Activated CD4-positive, alpha-beta T cell treated with anti-CD3 and anti-CD28 coated beads for 1 hour (primary cell): ENCODE results near the gene HILPDA.
A peak's percentile ranks its signal among the peaks of the same experiment; 100 is the strongest.
"Not testable (repeated sequence)": the region's sequence is repeated elsewhere in the genome, so short reads cannot be mapped to it uniquely, and the experiment has no call there.

ENCODE experiments used
- DNase-seq: peaks from one replicate; pipeline ENCODE4 v3.0.0-alpha.2; 2020

Gene HILPDA

DNA sequence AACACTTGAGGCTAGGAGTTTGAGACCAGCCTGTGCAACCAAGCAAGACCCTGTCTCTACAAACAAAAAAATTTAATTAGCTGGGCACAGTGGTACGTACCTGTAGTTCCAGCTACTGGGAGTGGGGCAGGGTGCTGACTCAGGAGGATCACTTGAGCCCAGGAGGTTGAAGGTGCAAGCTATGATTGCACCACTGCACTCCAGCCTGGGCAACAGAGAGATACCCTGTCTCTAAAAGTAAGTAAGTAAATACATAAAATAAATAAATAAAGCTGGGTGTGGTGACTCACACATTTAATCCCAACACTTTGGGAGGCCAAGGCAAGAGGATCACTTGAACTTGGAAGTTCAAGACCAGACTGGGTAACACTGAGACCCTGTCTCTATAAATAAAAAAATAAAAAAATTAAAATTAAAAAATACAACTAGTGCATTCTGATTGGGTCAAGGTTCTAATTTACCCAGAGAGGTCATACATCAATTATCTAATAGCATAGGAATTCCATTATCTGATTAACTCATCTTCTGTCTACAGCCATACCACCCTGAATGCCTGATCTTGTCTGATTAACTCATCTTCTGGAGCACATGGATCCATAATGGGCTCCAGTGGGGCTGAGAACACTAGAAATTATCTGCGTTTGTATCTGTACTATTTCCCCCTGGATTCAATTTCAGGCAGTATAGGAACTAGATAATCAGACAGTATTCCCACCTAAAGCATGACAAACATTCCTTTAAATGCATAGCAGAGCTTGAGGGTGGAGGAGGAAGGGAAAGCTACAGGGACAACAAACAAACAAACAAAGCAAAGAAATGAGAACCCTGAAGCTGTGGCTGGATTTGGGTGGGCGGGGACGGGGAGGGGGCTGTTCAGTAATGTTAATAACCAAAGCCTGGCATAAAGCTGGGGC, 21.0 kb upstream of the HILPDA start:
- no peak for DNase-seq

DNA sequence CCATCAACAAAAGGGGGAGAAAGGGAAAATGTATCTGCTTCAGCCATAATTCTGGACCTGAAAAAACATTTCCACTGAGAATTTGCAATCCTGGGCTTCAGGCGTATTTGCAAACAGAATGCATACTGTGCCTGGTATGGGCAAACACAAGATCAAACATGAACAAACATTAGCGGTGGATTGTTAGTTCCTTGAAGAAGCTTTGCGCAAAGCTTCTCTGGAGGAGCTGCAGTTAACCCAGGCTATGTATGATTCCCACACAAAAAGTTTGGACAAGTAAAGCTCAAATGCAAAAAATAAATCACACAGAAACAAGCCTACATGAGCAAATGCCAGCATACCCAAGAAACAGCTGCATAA, 20.4 kb upstream of the HILPDA start:
- no peak for DNase-seq

DNA sequence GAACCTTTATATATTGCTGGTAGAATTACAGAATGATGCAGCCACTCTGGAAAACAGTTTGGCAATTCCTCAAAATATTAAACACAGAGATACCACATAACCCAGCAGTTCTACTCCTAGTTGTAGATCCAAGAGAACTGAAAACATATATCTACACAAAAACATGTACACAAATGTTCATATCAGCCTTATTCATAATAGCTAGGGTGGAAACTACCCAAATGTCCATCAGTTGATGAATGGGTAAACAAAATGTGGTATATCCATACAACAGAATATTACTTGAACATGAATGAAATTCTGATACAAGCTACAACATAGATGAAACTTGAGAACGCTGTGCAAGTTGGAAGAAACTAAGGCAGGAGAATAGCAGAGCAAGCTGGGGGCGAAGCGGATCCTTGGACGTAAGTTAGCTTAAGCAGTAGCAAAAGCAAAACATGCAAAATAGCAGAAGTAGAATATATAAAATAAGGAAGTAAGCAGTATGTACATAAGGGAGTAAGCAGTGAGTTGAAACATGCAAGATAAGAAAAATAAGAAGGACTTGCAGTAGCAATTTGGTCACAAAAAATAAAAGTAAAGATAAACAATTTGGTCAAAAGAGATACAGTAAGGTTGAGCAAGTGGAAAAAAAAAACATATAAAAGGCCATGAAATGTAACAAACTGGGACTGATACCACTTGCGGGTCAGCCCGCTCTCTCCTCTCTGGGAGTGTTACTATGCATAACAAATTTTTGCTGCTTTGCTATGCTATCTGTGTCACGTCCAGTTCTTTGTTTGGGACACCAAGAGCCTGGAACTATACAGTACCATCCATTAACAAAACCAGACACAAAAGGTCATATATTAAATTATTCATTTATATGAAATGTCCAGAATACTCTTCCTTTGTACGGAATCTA, 18.0 kb upstream of the HILPDA start:
- DNase-seq, result no peak

DNA sequence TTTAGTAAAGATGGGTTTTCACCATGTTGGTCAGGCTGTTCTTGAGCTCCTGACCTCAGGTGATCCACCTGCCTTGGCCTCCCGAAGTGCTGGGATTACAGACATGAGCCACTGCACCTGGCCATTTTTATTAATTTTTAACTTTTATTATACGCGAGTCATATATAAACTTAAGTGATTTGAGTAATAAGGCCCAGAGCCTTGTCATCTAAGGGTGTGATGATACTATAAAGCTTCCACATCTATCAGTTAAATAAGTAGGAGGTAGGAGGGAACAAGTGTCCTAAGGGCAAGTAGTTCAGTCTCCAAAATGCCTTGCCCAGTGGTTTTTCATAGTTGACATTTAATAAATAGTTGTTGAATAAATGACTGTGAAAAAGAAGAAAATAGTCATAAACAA, 13.3 kb upstream of the HILPDA start:
- DNase-seq, result no peak

DNA sequence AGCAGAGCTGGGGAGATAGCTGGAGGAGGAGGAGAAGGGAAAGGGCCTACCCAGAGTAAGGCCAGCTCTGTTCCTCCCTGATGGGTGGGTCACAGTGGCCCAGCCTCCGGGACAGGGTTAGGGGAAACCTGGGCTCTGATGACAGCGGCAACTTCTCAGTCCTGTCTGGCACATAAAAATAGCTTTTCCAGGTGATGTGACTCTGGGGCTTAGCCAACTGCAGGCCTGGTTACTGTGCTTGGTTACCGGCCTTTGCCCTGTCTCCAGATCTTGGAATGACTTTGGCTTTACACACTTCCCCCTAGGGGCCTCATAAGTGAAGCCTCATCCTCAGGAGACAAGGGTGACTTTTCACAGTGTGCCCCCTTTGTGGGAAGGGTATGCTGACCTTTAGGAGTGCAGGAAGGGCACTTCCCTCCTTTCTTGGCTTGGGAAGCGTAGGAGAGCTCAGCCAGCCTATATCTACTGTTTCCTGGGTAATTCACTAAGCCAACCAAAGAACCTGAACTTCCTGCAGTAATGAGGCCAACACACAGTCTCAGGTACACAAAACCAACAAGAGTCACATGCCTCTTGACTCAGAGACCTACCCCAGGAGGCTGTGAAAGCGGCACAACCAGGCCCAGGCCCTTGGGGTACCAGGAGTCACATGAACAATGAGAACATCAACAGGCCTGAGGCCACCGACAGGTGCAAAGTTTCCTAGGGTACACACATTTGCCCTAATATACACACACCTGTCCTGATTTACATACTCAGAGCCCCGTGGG, 11.7 kb upstream of the HILPDA start:
- DNase-seq, result no peak

DNA sequence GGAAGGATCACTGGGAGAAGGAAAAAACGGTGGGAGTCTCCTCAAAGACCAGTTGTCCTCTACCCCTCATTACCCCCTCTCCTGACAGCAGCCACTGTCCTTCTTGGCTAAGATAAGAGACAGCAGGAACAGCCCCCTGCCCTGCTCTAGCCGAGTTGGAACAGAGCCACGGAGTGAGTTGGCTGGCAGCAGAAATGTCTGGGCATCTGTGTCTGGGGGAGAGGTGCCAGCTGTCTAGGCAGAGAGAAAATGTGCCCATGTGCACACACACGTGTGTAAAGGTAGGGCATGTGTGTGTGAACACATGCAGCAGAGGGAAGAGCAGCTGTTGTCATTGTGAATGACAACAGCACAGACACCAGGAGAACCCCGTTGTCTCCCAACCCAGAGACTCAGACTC, 9.4 kb upstream of the HILPDA start:
- no peak for DNase-seq

DNA sequence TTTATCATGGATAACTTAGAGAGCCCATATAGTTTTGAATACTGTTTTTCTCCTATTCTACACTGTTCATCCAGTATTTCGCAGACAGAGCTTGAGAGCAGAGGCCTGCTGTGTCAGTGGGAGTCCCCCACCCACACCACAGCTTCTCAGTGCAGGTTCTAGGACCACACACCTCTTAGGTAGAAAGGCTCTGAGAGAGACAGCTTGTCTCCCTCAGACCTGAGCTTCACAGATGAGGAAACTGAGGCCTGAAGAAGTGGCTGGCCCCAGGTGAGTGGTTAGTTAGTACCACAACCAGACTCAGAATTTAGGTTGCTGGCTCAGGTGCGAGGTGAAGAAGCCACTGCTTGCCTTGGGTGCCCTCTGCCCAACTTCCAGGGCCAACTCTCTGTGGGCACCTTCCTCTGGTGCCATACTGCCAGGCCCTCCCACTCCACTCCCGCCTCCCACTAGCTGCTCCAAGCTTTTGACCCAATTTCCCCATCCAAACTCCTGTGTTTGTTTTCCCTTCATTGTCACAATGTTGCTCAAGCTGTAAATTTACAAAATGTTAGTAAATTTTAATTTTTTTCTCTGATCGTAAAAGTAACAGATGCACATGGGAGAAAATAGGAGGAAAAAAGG, 7.6 kb upstream of the HILPDA start:
- DNase-seq, result no peak

DNA sequence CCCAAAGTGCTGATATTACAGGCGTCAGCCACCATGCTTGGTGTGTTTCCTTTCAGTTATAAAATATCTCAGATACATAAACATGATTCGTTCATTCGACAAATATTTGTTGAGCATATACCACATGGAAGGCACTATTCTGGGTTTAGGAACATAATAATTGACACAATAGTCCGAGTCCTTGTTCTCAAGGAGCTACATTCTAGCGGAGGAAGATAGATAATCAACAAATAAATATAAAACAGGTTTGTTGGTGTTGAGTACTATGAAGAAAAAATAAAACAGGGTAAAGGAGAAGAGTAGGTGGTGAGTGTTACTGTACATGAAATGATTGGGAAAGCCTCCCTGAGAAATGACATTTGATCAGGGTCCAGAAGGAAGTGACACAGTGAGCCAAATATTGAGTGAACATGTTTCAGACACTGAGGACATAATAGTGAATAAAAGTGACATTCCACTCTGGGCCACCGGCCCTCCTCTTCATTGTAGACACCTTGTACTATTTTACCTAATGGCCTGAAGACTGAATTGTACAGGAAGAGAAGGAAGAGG, 6.9 kb upstream of the HILPDA start:
- DNase-seq, result no peak

DNA sequence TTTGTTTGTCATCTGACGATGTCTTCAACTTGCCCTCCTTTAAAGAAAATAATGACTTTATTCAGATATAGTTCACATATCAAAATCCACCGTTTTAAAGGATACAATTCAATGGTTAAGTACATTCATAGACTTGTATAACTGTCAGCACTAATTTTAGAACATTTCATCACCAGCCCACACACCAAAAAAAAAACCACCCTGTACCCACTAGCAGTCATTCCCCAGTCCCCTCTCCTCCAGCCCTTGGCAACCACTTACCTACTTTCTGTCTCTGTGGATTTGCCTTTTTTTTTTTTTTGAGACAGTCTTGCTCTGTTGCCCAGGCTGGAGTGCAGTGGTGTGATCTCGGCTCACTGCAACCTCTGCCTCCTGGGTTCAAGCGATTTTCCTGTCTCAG, 5.3 kb upstream of the HILPDA start:
- DNase-seq, result no peak

DNA sequence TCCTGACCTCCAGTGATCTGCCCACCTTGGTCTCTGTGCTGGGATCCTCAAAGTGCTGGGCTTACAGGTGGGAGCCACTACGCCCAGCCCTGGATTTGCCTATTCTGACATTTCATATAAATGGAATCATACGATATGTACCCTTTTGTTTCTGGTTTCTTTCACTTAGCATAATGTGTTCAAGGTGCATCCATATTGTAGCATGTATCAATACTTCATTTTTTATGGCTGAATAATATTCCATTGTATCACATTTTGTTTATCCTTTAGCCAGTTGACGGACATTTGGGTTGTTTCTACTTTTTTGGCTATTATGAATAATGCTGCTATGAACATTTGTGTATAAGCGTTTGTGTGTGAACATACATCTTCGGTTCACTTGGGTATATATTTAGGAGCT, 4.8 kb upstream of the HILPDA start:
- no peak for DNase-seq

DNA sequence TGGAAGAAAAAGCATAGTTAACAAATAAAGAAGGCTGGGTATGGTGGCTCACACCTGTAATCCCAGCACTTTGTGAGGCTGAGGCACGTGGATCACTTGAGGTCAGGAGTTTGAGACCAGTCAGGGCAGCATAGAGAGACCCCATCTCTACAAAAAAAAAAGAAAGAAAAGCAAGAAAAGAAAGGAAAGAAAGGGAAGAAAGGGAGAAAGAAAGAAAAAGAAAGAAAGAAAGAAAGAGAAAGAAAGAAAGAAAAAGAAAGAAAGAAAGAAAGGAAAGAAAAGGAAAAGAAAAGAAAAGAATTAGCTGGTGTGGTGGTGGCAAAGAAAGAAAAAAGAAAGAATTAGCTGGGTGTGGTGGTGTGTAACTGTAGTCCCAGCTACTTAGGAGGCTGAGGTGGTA, 3.1 kb upstream of the HILPDA start:
- DNase-seq, result no peak

DNA sequence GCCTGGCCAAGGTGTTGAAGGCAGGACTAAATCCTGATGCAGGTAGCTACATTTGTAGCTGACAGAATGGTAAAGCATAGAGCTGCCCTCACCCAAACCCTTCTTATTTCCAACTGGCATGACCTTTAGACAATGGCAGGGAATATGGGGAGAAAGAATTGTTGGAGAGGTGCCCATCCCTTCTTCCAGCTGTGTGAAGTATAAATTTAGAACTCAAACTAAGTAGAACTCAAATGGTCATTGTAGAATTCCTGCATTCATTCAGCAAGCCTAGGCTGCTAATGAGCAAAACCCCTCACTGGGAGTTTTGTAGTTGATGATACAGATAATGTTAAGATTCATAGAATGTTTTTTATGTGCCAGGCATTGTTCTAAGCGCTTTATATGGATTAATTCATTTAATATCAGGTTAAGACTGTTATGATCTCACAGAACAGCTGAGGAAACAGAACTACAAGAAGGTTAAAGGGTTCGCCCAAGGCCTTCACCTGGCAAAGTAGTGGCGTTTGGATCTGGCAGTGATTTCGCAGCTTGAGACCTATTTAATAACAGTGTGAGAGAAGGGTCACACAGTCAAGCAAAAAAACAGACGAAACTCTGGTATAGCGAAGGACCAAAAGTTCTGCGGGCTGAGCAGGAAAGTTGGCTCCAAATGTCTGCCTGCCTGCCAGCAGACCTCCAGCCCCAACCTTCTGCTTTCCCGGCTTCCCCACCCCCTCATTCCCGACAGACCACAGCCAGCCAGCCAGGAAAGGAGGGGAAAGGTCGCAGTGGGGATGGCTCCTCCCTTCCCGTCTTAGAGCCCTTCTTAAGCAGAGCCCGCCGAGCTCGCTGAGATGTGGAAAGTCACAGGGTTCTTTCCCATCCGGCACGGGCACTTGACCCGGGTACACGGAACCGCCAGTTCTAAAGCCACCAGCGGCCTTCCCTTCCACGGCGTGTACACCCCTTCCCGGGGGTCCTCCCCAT, 1.6 kb upstream of the HILPDA start:
- DNase-seq, result no peak

DNA sequence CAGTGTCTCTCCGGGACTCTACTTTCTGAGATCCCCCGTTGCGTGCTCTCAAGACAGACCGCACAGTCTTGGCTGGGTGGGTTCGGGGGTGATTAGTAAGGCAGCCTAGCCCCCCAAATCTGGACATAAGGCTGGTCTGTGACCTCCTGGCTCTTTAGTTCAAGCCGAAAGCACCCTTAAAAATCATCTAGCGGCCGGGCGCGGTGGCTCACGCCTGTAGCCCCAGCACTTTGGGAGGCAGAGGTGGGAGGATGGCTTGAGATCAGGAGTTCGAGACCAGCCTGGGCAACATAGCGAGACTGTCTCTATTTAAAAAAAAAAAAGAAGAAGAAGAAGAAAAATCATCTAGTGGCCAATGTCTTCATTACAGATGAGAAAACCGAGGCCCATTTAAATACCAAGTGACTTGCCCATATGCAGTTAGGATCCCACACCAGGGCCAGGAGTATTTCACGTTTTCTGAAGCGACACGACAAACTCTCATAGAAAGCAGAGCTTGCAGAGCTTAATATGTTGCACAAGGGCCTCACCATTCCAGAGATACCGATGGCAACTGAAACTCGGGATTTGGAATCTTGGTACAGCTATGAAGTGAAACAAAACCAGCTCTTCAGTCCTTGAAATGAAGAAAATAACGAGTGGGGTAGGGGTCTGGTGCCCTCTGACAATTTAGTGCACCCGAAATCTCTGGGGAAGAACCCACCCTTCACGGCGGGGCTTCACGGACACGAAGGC, 703 bp upstream of the HILPDA start:
- DNase-seq, result no peak

DNA sequence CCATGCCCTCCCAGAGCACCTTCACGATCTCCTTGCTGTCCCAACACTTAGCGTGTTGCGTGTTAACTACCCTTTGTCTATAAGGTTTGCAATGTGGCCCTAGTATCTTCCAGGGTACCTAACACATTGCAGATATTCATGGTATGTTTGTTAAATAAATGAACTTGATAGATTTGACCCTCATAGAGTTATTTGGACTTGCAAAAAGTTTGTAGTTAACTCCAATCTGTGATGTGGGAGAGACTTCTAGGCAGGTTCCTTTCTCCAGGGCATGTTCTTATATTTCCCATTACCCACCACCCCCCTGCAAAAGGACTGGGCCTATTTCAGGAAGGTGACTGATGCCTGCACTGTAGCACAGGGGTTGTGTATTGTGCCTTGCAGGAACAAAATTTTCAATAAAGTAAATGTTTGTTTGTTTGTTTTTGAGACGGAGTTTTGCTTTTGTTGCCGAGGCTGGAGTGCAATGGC, 612 bp downstream of the HILPDA start:
- DNase-seq, result no peak

DNA sequence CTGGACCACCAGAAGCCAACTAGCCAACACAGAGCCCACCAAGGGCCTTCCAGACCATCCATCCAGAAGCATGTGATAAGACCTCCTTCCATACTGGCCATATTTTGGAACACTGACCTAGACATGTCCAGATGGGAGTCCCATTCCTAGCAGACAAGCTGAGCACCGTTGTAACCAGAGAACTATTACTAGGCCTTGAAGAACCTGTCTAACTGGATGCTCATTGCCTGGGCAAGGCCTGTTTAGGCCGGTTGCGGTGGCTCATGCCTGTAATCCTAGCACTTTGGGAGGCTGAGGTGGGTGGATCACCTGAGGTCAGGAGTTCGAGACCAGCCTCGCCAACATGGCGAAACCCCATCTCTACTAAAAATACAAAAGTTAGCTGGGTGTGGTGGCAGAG, 1.7 kb downstream of the HILPDA start:
- not testable (repeated sequence) for DNase-seq

DNA sequence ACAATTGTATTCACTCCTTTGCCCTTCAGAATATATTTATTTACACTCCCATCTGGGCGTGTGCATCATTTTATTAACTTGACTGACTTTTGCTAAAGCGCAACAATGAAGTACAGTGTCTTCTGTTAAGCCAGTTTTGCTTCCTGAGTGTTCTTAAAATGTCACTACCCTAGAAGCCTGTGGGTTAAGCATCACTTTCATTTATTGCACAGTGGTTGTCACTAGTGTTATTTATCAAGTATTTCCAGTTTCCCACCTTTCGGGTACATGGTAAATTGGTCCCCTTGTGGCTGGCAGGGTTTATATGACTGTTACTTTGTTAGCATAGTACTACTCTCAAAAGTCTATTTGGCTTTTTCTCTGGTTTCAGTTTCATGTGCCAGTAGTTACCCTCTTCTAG, 3.3 kb downstream of the HILPDA start:
- DNase-seq, result no peak

DNA sequence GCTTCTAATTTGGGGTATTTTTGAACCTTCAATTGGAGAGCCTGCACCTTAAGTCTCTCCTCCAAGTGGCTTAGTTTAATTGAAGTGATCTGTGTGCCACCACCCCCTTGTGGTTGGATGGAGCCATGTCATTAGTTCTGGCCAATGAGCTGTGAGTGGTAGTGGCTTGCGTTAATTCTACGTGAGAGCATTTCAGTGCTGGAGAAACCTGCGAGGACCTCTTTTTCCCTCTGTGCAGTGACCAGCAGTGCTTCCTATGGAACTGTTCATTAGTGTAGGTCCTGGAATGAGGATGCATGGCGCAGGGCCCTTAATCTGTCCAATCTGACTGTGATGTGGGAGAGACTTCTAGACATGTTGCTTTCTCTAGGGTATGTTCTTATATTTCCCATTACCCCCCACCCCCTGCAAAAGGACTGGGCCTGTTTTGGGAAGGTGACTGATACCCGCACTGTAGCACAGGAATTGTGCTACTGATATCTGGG, 3.8 kb downstream of the HILPDA start:
- peak; percentile 45 for DNase-seq

DNA sequence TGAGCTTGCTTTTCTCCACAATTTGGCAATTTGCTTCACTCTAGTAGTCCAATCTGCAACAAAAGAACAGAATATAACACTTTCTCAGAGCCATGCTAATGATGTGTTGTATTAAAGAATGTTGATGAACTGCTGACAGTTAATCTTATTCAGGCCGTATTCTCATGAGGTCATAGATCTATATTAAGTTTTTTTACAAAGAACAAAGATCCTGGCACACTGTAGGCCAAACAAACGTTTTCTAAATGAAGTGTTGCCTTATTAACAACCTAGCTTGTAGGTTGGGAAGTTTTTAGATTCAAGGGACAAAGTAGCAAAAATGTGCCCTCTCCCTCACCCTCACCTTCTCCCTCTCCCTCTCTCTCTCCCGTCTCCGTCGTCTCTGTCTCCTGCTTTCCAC, 6.8 kb downstream of the HILPDA start:
- DNase-seq, result no peak

DNA sequence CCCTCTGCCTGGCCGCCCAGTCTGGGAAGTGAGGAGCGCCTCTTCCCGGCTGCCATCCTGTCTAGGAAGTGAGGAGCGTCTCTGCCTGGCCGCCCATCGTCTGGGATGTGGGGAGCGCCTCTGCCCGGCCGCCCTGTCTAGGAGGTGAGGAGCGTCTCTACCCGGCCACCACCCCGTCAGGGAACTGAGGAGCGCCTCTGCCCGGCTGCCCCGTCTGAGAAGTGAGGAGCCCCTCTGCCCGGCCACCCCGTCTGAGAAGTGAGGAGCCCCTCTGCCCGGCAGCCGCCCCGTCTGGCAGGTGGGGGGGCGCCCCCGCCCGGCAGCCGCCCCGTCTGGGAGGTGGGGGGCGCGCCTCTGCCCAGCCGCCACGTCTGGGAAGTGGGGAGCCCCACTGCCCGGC, 7.7 kb downstream of the HILPDA start:
- not testable (repeated sequence) for DNase-seq

DNA sequence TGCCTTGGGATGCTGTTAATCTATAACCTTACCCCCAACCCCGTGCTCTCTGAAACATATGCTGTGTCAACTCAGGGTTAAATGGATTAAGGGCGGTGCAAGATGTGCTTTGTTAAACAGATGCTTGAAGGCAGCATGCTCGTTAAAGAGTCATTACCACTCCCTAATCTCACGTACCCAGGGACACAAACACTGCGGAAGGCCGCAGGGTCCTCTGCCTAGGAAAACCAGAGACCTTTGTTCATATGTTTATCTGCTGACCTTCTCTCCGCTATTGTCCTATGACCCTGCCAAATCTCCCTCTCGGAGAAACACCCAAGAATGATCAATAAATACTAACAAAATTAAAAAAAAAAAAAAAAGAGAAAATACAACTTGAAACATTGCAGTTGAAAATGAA, 8.3 kb downstream of the HILPDA start:
- not testable (repeated sequence) for DNase-seq
